H9 (cell line): ENCODE results near the gene ZNF200. TPM values are rescaled to one million over a fixed set of nuclear protein-coding genes. Genes with fewer than 3 reads are reported as not detected.

ENCODE experiments used
- DNase-seq: peaks from one replicate; pipeline ENCODE4 v3.0.0-alpha.2; 2017
- H2AFZ ChIP-seq: one replicate; pipeline ENCODE4 v1.6.1; 2013; ENCODE audit warnings: mild to moderate bottlenecking, low read length, control low read depth, moderate library complexity
- H2AK5ac ChIP-seq: 2 replicates; pipeline ENCODE4 v1.6.1; 2013; ENCODE audit warnings: low read length, control low read depth, mixed read lengths; ENCODE audit not compliant: insufficient read length
- H2BK120ac ChIP-seq: one replicate; pipeline ENCODE4 v1.6.1; 2013; ENCODE audit warnings: low read depth, mild to moderate bottlenecking, low read length, control low read depth, inconsistent platforms; ENCODE audit not compliant: poor library complexity, severe bottlenecking
- H2BK12ac ChIP-seq: 2 replicates; pipeline ENCODE4 v1.6.1; 2013; ENCODE audit warnings: low read length, control low read depth, mixed read lengths, low read depth; ENCODE audit not compliant: insufficient read length
- H2BK15ac ChIP-seq: 2 replicates; pipeline ENCODE4 v1.6.1; 2013; ENCODE audit warnings: low read depth, low read length, control low read depth
- H2BK20ac ChIP-seq: one replicate; pipeline ENCODE4 v1.6.1; 2013; ENCODE audit warnings: low read depth, mild to moderate bottlenecking, low read length, control low read depth, inconsistent platforms; ENCODE audit not compliant: poor library complexity, severe bottlenecking
- H2BK5ac ChIP-seq: 2 replicates; pipeline ENCODE4 v1.6.1; 2013; ENCODE audit warnings: low read length, control low read depth, mixed read lengths; ENCODE audit not compliant: insufficient read length
- H3K14ac ChIP-seq: 2 replicates; pipeline ENCODE4 v1.6.1; 2013; ENCODE audit warnings: low read length, control low read depth; ENCODE audit not compliant: insufficient read depth
- H3K18ac ChIP-seq: 2 replicates; pipeline ENCODE4 v1.6.1; 2013; ENCODE audit warnings: low read depth, mild to moderate bottlenecking, mixed read lengths, low read length, control low read depth; ENCODE audit not compliant: insufficient read length
- H3K23ac ChIP-seq: 2 replicates; pipeline ENCODE4 v1.6.1; 2013; ENCODE audit warnings: low read length, control low read depth, mixed read lengths, low read depth; ENCODE audit not compliant: insufficient read length
- H3K23me2 ChIP-seq: 2 replicates; pipeline ENCODE4 v1.6.1; 2013; ENCODE audit warnings: low read depth, mild to moderate bottlenecking, mixed read lengths, low read length, control low read depth; ENCODE audit not compliant: insufficient read length, poor library complexity, severe bottlenecking
- H3K27ac ChIP-seq: 2 replicates; pipeline ENCODE4 v1.5.1; 2013; ENCODE audit warnings: low read length, control low read depth, mixed read lengths, low read depth; ENCODE audit not compliant: insufficient read length
- H3K27me3 ChIP-seq: 2 replicates; pipeline ENCODE4 v1.6.1; 2013; ENCODE audit warnings: low read length, control low read depth, inconsistent platforms; ENCODE audit not compliant: insufficient read depth
- H3K4ac ChIP-seq: 2 replicates; pipeline ENCODE4 v1.6.1; 2013; ENCODE audit warnings: low read depth, mild to moderate bottlenecking, control low read depth, inconsistent platforms, low read length, moderate library complexity
- H3K4me1 ChIP-seq: 2 replicates; pipeline ENCODE4 v1.6.1; 2013; ENCODE audit warnings: low read length, control low read depth, inconsistent platforms; ENCODE audit not compliant: insufficient read depth
- H3K4me2 ChIP-seq: 2 replicates; pipeline ENCODE4 v1.6.1; 2013; ENCODE audit warnings: low read length, control low read depth, mixed read lengths; ENCODE audit not compliant: insufficient read length, insufficient read depth
- H3K56ac ChIP-seq: 2 replicates; pipeline ENCODE4 v1.6.1; 2013; ENCODE audit warnings: low read depth, mild to moderate bottlenecking, mixed read lengths, low read length, control low read depth; ENCODE audit not compliant: insufficient read length
- H3K79me1 ChIP-seq: 2 replicates; pipeline ENCODE4 v1.6.1; 2013; ENCODE audit warnings: low read depth, mild to moderate bottlenecking, moderate library complexity, low read length, control low read depth, inconsistent platforms; ENCODE audit not compliant: insufficient read depth, poor library complexity, severe bottlenecking
- H3K79me2 ChIP-seq: 2 replicates; pipeline ENCODE4 v1.6.1; 2013; ENCODE audit warnings: low read length, control low read depth, inconsistent platforms; ENCODE audit not compliant: insufficient read depth
- H3K9ac ChIP-seq: 2 replicates; pipeline ENCODE4 v1.6.1; 2013; ENCODE audit warnings: low read length, control low read depth, mixed read lengths; ENCODE audit not compliant: insufficient read length; ENCODE audit errors: extremely low read depth
- H3K9me3 ChIP-seq: one replicate; pipeline ENCODE4 v1.6.1; 2013; ENCODE audit warnings: low read depth, low read length, inconsistent platforms; ENCODE audit not compliant: control insufficient read depth
- H3T11ph ChIP-seq: one replicate; pipeline ENCODE4 v1.6.1; 2013; ENCODE audit warnings: mild to moderate bottlenecking, low read length, control low read depth, inconsistent platforms
- H4K20me1 ChIP-seq: one replicate; pipeline ENCODE4 v1.6.1; 2013; ENCODE audit not compliant: control insufficient read depth, insufficient read length, insufficient read depth
- H4K5ac ChIP-seq: 2 replicates; pipeline ENCODE4 v1.6.1; 2013; ENCODE audit warnings: low read depth, mild to moderate bottlenecking, mixed read lengths, low read length, control low read depth; ENCODE audit not compliant: insufficient read length
- H4K8ac ChIP-seq: replicated peaks from 2 replicates; pipeline ENCODE4 v1.6.1; 2013; ENCODE audit warnings: low read length, control low read depth, mixed read lengths, low read depth; ENCODE audit not compliant: insufficient read length
- H4K91ac ChIP-seq: 2 replicates; pipeline ENCODE4 v1.6.1; 2013; ENCODE audit warnings: low read depth, mild to moderate bottlenecking, moderate library complexity, mixed read lengths, low read length, control low read depth; ENCODE audit not compliant: insufficient read length
- H3K27ac Mint-ChIP-seq, 3 experiments: 2 replicates in 2 of 3; 3 replicates in 1 of 3; pipeline ENCODE4 v1.8.0; 2020 to 2021; ENCODE audit warnings: mixed read lengths in 3 of 3, mild to moderate bottlenecking in 1 of 3, moderate library complexity in 1 of 3
- H3K27me3 Mint-ChIP-seq: 2 replicates; pipeline ENCODE4 v1.8.0; 2021; ENCODE audit warnings: low read depth, mild to moderate bottlenecking, moderate library complexity, mixed read lengths
- H3K36me3 Mint-ChIP-seq, 3 experiments: 2 replicates in 2 of 3; 3 replicates in 1 of 3; pipeline ENCODE4 v1.8.0; 2020 to 2021; ENCODE audit warnings: low read depth in 3 of 3, mixed read lengths in 3 of 3; ENCODE audit not compliant: insufficient read depth in 1 of 3
- H3K4me1 Mint-ChIP-seq, 2 experiments: 2 replicates each; pipeline ENCODE4 v1.8.0; 2020; ENCODE audit warnings: mixed read lengths in 2 of 2
- H3K4me3 Mint-ChIP-seq, 2 experiments: 2 replicates in 1 of 2; 3 replicates in 1 of 2; pipeline ENCODE4 v1.8.0; 2020 to 2021; ENCODE audit warnings: mild to moderate bottlenecking in 2 of 2, mixed read lengths in 2 of 2, moderate library complexity in 1 of 2
- H3K9me3 Mint-ChIP-seq, 2 experiments: 2 replicates in 1 of 2; 3 replicates in 1 of 2; pipeline ENCODE4 v1.8.0; 2020; ENCODE audit warnings: mild to moderate bottlenecking in 2 of 2, mixed read lengths in 2 of 2, moderate library complexity in 1 of 2
- CTCF ChIP-seq: fragments of 200-600 bp; sonication (generic); conservative IDR thresholded peaks from 3 replicates; pipeline ENCODE4 v1.8.0; 2021; ENCODE audit warnings: antibody characterized with exemption, mild to moderate bottlenecking
- WGBS: extraction: QIAGEN DNeasy Blood & Tissue Kit; methylation state at CpG from one replicate; pipeline ENCODE4 v1.1.7; 2013; ENCODE audit warnings: missing lambda C conversion rate, low lambda C conversion rate, mixed read lengths; ENCODE audit not compliant: insufficient read length; ENCODE audit errors: extremely low coverage; 5-methylcytosine and 5-hydroxymethylcytosine counted together
- total RNA-seq: library from RNA; stranded (reverse); gene quantifications from 2 replicates; pipeline ENCODE4 v1.2.1, GENCODE V29; 2021

ZNF200 gene
- total RNA-seq, 1 experiment from 2014 or later, result 14.9 TPM

GRCh38 chr16:3262517-3262916 is 27.6 kb upstream of the ZNF200 start:
- Histone ChIP-seq H2BK15ac (no peak overlapping the region), H2BK12ac (no peak overlapping the region), H3K4me2 (no peak overlapping the region), H3K4ac (no peak overlapping the region), H3K27me3 (no peaks in the 10 kb centered on the region; the same call in 1 of the 2 replicates), H2BK120ac (no peak overlapping the region), H4K91ac (no peak overlapping the region), H4K8ac (no peak overlapping the region), H2BK5ac (no peak overlapping the region), H3K18ac (no peak overlapping the region), H3K23me2 (peaks cover 3% of the 10 kb centered on the region), H3K27ac (no peak overlapping the region), H3K4me1 (no peaks in the 10 kb centered on the region), H3K23ac (no peak overlapping the region), H3K9ac (no peak overlapping the region), H3K14ac (no peak overlapping the region), H3K9me3 (no peaks in the 10 kb centered on the region), H3T11ph (no peak overlapping the region), H2AK5ac (no peak overlapping the region), H4K20me1 (no peaks in the 10 kb centered on the region), H2AFZ (no peak overlapping the region), H3K79me1 (no peaks in the 10 kb centered on the region), H3K79me2 (no peaks in the 10 kb centered on the region), H3K56ac (no peak overlapping the region), H4K5ac (no peak overlapping the region), H2BK20ac (no peak overlapping the region)
- peaks cover 3% of the 10 kb centered on the region in 2 experiments for H3K4me1 Mint-ChIP-seq
- H3K36me3 Mint-ChIP-seq, result peaks cover 0 to 6% (median 0%) of the 10 kb centered on the region in 3 experiments; a peak in 1 of 7 replicates
- H3K27me3 Mint-ChIP-seq, result peaks cover 50% of the 10 kb centered on the region
- WGBS, result no CpG with 5 or more reads among the region's 4 CpGs
- no peak overlapping the region for H3K27ac Mint-ChIP-seq
- no peak for DNase-seq
- no peak for TF ChIP-seq CTCF
- H3K4me3 Mint-ChIP-seq, result peak overlapping the region; percentile 53 to 75; a peak in 4 of 5 replicates
- H3K9me3 Mint-ChIP-seq, result peaks cover 36 to 37% of the 10 kb centered on the region in 2 experiments
